ENCODE data around the gene LYPD6.

- TF ChIP-seq SIN3A (IDR thresholded peaks at IDR 0.05; ENCODE audit: borderline replicate concordance in 2 of 2, control insufficient read depth in 1 of 2, low read depth in 2 of 2, low read length in 2 of 2), result no peak
- no peak for TF ChIP-seq SMAD2 (IDR thresholded peaks at IDR 0.05; ENCODE audit: low read depth, low read length)
- no peak for TF ChIP-seq REST (IDR thresholded peaks at IDR 0.05; ENCODE audit: borderline replicate concordance)
- no peak for TF ChIP-seq REST (CRISPR knock-in tag; IDR thresholded peaks at IDR 0.05; ENCODE audit: low read depth)
- no peak for TF ChIP-seq HCFC1 (IDR thresholded peaks at IDR 0.05; ENCODE audit: low read depth, low read length)
- no peak for TF ChIP-seq TARDBP (IDR thresholded peaks at IDR 0.05)
These were observed 98.4 kb downstream of the LYPD6 start for GRCh38 chr2:149428783-149429182.
